ENCODE measurements around the gene STAB2.

DNA sequence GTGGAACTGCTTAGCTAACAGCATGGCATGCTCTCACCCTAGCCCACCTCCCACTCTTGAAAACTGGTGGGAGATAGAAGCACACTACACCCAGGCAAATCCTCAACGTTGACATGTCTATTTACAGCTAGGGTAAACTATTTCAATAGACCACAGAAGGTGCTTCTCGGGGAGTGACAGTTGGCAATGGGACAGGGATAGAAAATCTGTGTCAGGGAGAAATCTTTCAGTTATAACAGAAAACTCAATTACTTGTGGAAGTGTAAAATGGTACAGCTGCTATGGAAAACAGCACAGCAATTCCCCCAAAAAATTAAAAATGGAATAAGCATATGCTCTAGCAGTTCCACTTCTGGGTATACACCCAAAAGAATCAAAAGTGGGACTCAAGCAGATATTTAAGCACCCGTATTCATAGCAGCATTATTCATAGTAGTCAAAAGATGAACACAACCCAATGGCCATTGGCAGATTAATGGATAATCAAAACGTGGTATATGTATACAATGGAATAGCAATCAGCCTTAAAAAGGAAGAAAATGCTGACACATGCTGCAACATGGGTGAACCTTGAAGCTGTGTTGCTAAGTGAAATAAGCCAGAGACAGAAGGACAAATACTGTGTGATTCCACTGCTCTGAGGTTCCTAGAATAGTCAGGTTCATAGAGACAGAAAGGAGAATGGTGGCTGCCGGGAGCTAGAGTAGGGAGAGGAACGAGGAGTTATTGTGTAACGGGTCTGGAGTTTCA is 92.5 kb downstream of the STAB2 start:
- TF ChIP-seq, protein P1, sequence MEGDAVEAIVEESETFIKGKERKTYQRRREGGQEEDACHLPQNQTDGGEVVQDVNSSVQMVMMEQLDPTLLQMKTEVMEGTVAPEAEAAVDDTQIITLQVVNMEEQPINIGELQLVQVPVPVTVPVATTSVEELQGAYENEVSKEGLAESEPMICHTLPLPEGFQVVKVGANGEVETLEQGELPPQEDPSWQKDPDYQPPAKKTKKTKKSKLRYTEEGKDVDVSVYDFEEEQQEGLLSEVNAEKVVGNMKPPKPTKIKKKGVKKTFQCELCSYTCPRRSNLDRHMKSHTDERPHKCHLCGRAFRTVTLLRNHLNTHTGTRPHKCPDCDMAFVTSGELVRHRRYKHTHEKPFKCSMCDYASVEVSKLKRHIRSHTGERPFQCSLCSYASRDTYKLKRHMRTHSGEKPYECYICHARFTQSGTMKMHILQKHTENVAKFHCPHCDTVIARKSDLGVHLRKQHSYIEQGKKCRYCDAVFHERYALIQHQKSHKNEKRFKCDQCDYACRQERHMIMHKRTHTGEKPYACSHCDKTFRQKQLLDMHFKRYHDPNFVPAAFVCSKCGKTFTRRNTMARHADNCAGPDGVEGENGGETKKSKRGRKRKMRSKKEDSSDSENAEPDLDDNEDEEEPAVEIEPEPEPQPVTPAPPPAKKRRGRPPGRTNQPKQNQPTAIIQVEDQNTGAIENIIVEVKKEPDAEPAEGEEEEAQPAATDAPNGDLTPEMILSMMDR (IDR thresholded peaks at IDR 0.05) = no peak
- TF ChIP-seq POLR2A (IDR thresholded peaks at IDR 0.05) = no peak
